COR-L47 (cell line): ENCODE data around the gene OSBPL8.

Source experiments
- DNase-seq: peaks from one replicate; lab custom pipeline; 2025; lab: John Stamatoyannopoulos, UW

The OSBPL8 gene

DNA sequence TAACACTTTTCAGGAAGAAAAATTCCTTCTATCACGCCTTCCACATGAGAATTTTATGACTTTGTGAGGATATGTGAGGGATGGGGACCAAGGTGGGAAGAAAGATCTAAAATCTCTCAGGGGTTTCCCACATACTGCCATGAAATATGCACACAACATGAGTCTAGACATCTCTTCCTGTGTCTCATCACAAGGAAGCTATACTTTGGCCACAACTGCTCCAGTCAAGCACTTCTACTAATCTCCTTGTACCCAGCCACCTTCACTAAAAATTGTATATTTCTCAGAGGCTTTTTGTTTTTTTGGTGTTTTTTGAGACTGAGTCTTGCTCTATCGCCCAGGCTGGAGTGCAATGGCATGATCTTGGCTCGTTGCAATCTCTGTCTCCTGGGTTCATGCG, 3.2 kb downstream of the OSBPL8 start:
- DNase-seq, result no peak

DNA sequence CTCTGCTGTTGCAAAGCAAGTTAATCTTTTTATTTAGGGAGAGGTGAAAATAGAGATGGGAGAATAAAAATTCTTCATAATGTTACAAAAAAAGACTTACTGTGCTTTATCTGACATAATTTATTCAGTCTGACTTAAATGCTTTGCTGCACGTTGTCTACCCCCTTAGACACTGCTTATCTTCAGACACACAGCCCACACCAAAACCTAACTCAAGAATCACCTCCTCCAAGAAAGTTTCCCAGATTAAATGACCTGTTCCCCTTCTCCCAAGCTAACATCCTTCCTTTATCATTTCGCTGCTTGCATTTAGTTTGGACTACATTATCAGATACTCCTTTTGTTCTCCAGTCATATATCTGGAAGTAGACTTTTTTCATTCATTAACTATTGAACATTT, 3.8 kb downstream of the OSBPL8 start:
- no peak for DNase-seq

DNA sequence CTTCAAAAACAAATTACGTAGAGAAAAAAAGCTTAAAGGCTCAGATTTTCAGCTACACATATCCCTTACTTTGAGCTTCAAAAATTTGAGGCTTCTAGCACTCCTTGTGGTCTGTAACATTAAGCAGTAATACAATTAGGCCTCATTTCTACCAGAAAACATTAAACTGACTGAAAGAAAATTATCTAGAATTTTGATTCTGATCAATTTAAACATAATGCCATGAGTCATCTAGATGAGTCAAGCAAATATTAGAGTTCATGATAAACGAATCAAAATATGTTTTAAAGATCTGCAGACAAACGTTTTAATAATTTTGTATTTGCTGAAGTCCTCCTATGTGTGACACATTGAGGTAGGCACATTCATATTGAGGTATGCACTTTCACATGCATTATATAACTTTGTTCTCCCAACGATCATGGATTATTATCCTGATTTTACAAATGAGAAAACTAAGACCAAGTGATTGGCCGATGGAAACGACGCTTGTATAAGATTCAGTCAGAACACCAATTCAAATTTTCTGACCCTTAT, 4.3 kb downstream of the OSBPL8 start:
- DNase-seq, result no peak

DNA sequence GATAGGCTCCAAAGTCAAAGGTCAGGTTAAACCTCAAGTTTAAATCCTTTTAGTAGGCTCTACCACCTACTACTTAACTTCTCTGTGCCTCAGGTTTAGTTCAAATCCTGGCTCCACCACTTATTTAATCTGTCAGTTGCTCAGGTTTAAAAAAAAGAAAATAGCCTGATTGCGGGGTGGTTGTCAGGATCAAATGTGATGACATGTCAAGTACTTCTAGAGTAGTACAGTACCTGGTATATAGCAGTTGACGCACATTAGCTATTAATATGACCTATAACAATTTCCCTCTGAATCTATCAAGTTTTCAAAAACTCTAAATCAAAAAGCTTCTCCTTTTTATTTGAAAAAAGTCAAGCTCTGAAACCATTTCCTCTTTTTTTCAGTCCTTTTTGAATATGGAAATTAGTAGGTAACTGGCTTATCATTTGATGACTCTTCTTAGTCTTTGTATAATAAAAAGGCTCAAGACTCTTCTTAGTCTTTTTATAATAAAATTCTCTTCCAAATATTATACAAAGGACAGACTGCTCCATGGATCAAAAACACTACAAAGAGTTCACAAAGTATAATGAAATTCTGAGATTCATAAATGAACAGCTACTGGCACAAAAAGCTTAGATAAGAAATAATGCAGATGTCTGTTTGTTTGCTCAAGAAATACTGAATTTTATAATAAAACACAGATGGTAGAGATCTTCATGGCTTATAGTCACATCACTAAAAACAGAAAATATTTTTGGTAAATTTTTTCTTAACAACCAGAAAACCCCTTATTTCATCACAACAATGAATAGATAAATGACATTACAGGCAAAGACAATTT, 5.0 kb downstream of the OSBPL8 start:
- DNase-seq, result no peak

DNA sequence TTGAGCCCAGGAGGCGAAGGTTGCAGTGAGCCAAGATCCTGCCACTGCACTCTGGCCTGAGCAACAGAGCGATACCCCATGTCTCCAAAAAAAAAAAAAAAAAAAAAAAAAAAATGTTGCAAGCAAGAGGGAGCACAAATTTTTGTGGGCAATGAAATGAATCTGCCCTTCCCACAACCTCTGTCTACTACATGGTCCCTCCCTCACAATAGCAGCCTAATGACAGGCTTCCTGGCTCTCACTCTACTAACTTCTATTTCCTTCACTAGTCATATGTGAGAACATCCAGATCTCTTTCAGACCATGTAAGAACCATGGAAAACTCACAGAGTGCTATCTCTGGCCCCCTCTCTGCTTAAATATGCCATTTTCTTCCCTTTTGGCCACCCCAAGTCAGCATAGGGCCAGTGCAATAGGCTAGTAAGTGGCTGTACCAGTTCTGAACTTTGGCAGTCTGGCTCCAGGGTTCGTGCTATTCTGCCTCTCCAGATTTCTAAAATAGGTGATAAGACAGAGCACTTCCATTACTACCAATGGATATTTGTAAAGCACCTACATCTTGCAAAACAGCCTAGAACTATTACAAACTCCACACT, 7.1 kb downstream of the OSBPL8 start:
- DNase-seq, result no peak

DNA sequence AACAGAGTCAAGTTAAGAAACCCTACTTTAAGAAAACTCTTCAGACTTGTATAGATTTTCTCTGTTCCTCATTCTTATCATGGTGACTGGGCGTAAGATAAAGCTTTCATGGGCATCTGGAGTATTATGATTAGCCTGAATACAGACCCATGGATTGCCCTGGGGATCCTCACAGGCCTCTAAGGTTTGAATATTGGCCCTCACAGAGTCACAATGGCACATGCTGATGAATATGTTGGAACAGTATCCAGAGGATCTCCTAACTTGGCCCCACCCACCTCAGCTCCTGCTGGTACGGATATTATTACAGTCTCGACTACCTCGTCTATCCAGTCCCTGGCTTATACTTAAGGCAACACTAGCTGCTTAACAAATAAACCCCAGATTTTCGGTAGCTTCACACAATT, 8.1 kb downstream of the OSBPL8 start:
- no peak for DNase-seq

DNA sequence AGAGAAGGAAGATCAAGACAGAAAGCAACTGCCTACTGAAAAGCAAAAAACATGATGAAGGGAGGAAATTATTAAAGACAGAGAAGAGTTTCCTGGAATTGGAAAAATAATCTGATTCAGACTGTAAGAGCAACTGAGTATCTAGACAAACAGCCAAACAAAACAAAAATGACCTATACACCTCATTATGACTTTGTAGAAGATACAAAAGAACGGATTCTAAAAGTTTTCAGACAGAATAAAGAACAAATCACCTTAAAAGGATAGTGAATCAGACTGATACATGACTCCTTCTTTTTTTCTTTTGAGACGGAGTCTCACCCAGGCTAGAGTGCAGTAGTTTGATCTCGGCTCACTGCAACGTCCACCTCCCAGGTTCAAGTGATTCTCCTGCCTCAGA, 10.4 kb downstream of the OSBPL8 start:
- DNase-seq, result no peak

DNA sequence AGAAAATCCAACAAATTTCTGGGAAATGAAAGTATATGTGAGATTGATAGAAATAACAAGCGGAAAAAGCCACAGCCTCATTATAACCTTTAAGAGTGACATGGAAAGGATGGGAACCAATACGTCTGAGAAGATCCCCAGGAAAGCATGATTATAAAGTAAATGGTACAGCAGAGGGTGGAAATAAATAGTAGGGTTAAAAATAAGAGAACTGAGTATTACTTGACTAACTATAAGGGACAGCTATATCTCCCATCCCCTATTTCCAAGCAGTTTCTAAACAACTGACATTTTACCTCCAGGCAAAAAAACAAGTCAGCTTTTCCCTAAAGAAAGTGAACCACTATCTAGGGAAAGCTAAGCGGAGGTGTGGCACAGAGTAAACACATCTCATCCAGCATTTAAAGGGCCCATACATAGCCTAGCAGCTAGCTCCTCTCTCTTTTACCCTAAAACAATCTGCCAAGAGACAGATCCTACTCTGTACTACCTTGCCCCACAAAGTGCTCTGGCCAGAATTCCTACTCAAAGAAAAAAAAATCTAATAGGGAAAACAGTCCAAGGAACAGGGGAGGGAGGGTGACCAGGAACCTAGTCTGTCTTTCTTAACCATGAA, 11.2 kb downstream of the OSBPL8 start:
- DNase-seq, result no peak

DNA sequence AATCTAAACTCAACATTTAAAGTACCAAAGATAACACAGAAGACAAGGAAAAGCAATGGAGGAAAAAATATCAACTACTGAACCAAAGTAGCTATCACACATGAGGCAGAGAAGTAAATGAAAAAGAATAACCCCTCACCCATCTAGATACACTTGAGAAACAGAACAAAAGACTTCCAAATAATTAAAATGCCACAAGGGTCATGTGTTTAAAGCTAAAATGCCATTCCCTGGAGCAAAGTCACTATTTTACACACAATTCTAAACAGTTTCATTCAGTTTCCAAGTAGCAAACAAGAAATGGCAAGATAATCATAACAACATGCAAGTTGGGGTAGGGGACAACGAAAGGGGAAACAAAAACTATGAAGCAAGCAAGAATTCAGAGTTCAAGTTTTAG, 12.0 kb downstream of the OSBPL8 start:
- no peak for DNase-seq

DNA sequence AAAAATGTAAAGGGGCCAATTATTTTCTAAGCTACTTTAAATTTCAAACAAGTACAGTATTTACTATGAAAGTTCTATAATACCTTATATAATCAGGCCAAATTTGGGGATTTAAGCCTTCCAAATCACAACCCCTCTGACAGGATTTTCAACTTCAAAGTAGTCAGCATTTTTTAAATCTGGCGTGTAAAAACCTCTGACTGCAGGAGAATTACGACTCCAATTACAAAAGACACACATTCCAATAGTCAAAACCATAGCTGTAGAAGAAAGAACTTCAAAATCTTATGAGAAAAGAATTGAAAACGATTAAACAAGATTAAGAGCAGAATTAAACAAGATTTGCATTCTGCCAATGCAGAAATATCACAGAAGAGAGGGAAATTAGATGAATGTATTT, 12.7 kb downstream of the OSBPL8 start:
- no peak for DNase-seq

DNA sequence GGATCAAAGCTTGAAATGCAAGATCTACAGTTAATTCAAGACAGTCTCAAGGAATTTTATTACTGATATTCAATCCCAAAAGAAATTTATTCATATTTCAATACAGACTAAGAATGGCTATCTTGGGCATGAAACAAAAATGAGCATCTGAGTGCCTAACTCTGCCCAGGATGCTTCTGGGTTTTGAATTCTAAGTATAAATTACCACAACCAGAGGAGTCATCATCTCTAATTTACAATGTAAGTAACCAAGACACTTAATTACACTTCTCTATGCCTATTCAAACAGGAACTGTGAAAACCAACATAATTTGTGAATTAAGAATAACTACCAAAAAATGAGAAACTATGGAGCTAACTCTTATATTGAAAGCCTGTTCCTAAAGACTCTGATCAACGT, 14.1 kb downstream of the OSBPL8 start:
- DNase-seq, result no peak

DNA sequence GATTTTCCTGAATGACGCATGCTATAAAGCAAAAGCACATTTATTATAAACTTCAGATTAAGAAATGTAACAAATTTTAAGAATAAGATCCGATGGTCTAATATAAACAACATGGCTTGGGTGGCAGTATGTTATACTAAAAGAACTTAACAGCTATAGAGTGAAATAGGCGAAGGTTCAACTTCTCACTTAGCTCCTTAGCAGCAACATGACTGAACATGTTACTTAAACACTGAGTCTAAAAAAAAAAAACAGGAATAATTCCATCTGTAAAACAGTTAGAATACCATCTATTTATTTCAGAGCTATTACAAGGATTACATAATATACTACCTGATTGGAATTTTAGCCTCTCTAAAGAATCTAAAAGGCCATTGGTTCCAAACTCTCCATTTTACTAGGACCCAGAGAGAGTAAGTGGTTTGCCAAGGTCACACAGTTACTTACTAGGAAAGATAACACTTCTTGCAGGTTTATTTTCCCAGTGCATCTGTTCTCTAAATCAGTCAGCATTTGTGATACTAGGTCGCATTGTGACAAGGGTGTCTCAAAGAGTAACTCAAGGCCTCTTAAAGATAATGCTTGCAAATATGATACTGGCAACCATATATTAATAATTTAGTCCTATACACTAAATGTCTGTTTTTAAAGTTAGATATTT, 14.8 kb downstream of the OSBPL8 start:
- DNase-seq, result no peak

DNA sequence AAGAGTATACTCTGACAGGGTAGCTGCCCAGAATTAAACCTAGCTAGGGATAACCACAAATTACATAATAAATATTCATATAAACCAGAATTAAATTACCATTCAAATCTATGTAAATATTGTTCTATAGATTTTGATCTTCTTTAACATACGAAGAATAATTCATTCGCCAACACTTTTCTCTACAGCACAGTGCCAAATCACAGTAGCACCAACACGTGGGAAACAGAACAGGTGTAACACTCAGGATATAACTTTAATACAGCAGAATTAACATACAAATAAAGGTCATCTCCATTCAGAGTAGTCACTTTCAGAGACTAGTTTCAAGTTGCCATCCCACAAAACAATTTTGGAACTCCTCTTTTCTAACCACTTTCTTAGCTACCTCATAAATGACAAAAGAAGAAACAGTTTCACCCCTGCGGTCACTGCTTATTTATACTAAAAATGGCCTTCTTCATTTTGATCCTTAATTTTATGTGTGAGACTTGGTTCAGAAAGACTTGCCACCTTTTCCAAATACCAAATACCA, 15.7 kb downstream of the OSBPL8 start:
- DNase-seq, result no peak

DNA sequence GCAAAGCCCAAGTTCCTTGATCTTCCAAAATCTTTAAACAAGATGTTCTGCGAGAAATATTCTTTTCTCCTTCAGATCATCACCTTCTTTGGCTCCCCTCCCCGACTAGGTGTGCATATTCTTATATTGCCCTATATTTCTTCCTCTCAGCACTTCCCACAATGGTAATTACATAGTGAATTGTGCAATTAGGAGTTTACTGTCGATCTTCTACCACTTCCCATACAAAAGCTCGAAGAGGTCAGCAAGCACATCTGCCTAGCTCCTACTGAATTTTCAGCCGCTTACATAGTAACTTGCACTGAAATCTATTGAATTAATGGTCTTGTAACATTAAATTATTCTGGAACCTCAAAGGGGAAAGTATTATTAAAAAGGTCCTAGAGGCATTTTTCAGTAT, 16.7 kb downstream of the OSBPL8 start:
- DNase-seq, result no peak

DNA sequence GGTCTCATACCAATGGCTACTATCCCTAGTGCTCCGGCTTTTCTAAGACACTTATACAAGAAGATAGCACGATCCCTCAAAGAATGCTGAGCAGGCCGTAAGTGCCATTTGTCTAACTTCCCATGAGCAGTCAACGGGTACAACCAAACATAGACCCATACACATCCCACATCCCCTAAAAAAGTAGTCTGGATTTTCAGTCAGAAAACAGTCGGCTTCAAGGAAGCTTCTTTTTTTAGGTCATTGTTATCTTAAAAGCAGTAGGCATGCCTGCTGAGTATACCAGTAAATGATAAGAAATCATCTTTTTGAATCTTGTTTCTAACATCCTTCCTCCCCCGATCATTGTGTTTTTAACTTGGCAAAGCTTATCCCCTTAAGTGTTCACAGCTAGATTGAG, 19.8 kb downstream of the OSBPL8 start:
- DNase-seq, result no peak

DNA sequence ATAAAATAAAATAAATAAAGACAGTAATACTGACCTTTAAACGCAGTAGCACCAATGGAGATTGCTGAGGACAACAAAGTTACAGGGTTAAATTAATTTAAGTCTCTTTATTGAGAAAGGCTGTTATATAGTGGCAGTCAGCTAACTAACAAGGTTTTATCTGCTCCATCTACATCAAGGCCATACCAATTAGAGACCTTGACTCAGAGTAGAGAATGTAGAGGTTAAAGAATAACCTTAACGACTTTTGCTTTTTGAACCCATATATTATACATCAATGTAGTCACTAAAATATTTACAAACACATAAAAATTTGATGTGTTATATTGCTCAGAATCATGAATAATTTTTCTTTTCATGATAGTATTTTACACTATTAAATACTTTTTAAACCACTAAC, 21.6 kb downstream of the OSBPL8 start:
- no peak for DNase-seq

DNA sequence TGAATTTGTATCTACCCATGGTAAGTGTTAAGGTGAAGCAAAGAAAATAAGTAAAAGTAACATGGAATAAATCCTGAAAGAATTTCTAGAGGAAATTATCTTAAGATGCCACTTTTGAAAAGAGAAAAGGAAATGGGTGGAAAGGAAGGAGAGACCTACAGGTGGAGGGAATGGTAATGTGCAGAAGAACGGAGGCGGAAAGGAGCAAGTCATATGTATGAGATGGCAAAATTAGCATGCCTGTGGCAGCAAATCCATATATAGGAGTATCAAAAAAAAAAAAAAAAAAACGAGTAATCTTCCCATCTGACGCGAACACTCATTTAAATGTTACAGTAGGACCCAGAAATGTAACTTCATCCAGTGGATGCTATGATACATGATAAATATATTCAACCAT, 23.0 kb downstream of the OSBPL8 start:
- no peak for DNase-seq

DNA sequence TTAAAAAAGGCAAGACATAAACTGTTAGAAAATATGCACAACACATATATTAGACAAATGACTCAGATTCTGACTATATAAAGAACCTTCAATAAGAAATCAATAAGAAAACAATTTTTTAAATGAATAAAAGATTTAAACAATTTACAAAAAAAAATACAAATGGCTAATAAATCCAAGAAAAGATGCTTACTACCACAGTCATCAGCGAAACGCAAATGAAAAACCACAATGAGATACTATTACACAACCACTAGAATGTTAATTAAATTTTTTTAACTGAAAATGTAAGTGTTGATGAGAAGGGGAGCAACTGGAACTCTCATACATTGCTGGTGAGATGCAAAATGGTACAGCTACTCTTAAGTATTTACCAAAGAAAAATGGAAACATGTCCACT, 24.4 kb downstream of the OSBPL8 start:
- no peak for DNase-seq

DNA sequence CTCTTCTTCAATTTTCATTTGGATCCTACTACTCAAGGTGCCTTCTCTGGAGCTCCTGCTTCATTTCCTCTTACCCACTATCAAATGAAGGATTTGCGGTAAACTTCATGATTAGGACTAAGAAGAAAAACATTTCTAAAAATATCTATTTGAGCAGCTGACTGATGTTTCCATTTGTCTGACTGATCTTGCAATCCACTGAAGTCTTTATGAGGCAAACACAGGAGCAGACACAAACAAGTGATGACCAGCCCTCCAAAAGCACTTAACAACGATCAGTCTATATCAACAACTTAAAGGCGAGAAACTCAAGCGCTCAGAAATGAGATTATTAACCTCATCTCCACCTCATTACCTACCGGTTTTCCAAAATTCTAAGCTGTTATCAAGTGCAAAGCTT, 26.2 kb downstream of the OSBPL8 start:
- DNase-seq, result no peak

DNA sequence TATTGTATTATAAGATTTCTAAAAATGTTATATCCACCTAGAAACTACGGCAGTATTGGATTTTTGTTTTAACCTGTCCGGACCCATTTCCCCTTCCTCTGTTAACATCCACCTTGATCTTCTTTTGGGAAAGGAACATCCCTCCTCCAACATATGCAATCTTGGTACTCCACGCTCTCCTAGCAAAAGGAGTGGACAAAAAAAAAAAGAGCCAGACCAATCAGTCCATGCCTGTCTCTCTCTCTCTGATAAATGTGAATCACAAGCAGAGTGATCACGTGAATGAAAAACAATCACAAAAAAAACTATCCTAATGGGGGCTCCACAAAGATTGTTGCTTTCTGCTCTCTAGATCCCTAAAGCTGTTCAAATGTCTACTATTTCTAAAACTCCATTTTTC, 27.1 kb downstream of the OSBPL8 start:
- no peak for DNase-seq

DNA sequence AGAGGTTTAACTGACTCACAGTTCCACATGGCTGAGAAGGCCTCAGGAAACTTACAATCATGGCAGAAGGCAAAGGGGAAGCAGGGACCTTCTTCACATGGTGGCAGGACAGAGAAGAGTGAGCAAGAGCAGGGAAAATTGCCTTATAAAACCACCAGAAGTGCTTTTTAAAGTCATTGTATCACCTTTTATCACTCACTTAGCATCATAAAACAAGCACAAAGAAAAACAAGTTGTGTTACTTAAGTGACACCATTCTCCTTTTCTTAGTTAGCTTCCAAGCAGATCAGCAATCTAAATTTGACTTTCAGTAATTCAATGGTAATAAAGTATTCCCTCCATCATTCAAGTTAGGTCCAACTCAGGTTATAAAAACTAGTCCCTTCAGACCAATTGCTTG, 28.5 kb downstream of the OSBPL8 start:
- no peak for DNase-seq

DNA sequence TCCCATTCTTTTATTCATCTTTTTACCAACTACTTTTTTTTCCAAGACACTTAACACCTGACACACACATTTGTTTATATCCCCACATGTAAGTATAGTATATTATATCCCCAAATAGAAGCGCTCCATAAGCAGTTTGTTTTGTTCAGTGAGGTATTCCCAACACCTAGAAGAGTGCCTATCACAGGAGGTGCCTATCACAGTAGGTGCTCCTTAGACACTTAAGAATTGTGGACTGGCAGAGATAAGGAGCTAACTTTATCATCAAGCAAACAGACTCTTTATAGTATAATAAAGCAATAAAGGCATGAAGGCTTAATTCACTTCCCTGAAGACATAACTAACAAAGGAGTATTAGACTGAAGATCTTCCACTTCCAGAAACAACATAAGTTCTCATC, 29.1 kb downstream of the OSBPL8 start:
- DNase-seq, result no peak
